Central memory CD4-positive, alpha-beta T cell (primary cell): ENCODE data around the gene YWHAQ.

Source experiments
- DNase-seq: peaks from one replicate; pipeline ENCODE4 v3.0.0; 2022

The YWHAQ gene

DNA sequence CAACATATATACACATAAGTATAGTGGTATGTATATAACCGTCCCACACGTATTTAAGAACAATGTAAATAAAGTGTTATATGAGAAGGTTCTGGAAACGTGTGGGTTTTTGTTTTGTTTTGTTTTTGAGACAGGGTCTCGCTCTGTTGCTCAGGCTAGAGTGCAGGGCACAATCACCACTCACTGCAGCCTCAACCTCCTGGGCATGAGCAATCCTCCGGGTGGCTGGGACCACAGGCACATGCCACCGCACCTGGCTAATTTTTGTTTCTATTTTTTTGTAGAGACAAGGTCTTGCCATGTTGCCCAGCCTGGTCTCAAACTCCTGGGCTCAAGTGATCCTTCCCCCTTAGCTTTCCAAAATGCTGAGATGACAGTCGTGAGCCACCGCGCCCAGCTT is 81.4 kb downstream of the YWHAQ start:
- no peak for DNase-seq

- no peak for DNase-seq
Measured at GRCh38 chr2:9548506-9548905, 82.3 kb downstream of the YWHAQ start.

DNA sequence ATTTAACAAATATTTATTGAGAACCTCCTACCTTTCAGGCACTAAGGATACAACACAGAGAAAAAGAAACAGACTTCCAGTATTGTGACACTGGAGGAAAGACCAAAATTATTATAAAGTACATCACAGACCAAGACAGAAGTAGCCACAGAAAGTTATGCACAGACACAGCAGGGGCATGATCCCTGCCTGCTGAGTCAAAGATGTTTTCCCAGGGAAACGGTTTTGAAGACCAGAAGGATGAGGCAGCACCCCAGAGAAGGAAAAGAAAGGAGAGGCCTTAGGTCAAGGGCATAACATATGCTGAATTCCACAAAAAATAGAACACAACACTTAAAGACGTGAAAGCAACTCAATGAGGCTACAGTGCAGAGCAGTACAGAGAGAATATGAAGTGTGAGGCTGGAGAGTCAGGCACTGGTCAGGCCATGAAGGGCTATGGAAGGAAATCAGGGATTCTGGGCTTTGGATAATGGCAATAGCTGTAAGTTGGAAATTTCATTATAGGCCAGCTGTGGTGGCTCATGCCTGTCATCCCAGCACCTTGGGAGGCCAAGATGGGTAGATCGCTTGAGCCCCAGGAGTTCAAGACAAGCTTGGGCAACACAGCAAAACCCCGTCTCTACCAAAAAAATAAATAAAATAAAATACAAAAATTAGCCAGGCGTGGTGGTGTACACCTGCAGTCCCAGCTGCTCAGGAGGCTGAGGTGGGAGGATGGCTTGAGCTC is 83.4 kb downstream of the YWHAQ start:
- no peak for DNase-seq

DNA sequence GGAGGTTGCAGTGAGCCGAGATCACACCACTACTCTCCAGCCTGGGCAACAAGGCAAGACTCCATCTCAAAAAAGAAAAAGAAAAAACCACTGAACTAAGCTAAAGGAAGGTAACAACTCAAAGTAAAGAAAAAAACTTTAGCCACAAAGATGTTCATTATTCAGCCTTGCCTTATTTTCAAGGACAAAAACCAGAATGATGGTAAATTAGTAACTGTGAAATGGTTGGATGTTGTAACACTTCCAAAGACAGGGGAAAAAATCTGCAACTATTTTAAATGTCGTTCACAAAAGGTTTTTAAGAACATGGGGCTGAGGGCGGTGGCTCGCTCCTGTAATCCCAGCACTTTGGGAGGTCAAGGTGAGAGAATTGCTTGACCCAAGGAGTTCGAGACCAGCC is 85.3 kb downstream of the YWHAQ start:
- no peak for DNase-seq

DNA sequence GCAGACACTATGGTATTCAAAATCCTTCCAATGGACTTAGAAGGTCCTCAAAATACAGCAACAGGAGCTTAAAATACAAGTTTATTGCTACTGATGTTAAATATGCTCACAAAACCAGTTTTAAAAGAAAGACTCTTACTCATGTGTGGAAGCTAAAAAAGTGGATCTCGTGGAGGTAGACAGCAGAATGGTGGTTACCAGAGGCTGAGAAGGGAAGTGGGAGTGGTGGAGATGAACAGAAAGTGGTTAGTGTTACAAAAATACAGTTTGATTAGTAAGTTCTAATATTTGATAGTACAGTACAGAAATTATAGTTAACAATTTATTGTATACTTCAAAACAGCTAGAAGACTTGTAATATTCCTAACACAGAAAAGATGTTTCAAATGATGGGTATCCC is 87.2 kb downstream of the YWHAQ start:
- no peak for DNase-seq

GRCh38 chr2:9539531-9539930 is 91.3 kb downstream of the YWHAQ start:
- DNase-seq = no peak

DNA sequence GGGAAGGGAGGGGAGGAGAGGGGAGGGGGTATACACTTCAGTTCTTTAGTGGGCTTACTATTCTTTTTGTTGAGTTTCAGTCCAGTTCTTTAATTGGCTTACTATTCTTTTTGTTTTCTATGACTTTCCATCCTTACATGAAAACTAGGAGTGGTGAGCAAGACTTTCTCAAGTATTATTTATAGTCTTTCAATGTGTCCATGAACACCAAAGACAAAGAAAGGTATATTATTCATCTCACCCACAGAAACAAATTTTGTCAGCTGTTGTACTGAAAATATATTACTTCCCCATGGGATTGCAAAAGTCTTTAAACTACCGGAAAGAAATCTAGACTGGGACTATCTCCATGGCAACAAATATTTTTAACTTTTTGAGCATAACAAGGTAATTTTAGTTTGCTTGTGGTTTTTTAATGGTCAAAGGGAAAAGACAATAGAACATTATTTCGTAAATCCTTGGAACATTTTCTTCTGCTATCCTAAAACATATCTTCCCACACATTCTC is 92.7 kb downstream of the YWHAQ start:
- DNase-seq = no peak

DNA sequence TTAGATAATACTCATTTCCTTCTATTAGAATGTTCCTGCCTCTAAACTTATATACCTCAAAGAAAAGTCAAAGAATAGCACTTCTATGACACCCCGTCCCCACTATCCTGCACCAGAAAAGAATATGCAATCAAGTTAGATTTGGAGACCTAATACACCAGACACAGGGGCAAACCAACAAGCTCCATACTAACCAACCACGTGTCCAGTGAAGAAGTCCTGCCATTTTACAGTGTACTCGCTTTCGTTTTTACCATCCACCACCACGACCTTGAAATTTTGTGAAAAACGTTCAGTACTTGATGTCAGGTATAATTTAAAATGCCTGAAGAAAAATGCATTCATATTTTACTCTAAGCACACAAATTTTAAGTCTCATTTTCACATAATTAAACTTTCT is 94.3 kb downstream of the YWHAQ start:
- no peak for DNase-seq

DNA sequence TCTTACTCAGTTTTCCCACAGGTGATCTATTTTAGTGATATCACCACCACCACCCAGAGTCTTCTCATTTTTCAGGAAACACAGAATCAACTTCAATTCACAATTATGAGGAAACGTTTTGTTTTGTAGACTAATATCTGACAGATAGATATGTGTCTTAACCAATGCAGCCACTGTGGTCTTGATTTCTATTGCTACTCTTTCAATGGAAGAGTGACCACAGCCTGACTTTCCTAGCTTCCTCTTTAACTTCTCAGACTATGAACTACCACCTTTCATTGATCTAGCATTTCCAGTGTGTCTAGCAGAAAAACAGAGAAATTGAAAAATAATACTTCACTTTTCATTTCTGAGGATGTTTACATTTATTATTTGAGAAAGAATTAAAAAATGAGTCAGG is 95.6 kb downstream of the YWHAQ start:
- DNase-seq = no peak
